ENCODE measurements around the gene KRTAP5-6.
"Not testable (repeated sequence)": the region's sequence is repeated elsewhere in the genome, so short reads cannot be mapped to it uniquely, and the experiment has no call there.

Gene KRTAP5-6

DNA sequence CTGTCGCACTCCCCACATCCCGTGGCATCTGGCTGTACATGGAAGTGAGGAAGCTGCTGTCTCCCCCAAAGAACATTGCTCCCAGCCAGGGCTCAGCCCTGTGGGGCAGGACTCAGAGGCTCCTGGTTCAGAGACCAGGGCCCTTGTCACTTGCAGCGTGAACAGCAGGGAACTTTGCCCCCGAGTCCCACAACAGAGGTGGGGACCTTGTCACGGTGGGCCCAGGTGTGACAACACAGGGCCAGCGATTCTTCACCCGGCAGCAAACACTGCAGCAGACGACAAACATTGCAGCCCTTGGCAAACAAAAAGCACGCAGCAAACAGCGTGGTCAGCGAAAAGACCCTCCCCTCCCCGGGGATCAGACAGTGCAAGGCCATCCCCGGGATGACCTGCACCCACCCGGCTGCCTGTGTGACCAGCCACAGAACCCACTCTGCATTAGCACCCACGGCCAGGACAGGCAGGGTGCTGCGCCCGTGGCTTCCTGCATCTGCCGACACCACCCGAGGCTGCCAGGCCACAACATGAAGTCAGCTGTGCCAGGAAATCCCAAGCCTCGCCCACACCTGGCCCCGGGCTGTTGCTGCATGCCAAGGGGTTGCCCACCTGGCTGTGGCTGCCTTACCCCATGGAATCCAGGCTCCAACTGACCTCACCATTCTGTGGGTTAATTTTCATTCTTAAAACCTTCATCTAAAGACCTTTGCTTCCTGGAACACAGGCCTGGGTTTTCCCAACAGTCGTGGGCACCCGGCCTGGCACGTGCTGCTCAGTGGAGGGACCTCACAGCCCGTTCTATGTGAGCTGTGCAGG, 35.3 kb upstream of the KRTAP5-6 start:
- DNase-seq = not testable (repeated sequence)

GRCh38 chr11:1662699-1663283, 34.2 kb upstream of the KRTAP5-6 start:
- not testable (repeated sequence) for DNase-seq

DNA sequence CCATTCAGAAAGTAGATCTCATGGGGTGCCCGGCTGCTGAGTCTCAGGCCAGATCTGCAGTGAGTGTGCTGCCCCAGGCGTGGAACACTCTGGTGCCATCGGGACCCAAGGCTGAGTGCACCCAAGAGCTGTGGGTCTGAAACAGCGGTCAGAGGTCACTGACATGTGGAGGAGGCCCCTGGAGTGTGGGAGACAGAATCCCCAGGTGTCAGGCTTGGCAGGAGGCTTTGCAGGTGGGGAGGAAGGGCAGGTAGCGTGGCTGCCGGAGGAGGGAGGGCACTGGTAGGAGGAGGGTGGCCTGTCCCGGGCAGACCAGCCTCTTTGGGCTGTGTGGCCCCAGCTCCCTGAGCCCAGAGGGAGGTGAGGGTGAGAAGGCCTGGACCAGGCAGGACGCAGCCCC, 31.7 kb upstream of the KRTAP5-6 start:
- DNase-seq = no peak

- no peak for DNase-seq
These were observed 29.7 kb upstream of the KRTAP5-6 start for GRCh38 chr11:1667121-1667850.

DNA sequence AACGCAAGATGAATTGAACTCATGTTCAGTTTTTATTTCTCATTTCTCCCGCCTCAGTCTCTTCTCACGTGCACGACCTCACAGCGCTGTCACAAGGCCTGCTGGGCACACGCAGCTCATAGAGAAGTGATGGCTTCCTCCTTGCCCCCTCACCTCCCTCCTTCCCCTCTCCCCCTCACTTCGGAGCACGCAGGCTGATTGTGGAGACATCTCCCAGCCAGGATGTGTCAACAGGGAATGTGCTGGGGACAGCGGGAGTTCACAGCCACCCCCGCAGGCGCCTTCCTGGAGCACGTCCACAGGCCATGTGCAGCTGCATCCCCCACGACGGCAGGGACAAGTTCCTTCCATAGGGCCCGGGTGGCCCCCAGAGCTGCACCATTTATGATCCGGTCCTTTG, 29.1 kb upstream of the KRTAP5-6 start:
- no peak for DNase-seq

DNA sequence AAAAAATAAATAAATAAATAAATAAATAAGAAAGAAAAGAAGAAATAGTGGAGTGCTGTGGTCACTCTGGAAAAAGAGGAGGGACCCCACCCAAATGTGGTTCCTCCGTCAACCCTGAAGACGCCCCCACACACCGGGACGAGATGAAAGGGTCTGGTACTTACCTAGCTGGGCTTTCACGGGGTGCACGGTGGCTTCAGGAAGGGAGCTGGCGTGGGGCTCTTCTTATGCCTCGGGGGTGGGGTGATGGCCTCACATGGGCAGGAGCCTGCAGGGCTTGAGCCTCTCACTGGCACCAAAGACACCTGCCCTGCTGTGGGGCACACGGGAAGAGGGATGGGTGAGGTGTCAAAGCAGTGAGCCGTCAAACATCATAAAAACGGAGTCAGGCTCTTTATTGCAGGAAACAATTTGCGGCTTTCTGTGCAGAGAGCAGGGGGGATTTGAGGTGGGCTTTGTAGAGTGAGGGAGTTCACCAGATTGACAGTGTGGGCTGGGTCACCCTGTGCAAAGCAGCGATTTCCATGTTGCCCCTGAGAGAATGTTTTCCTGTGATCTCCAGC, 28.0 kb upstream of the KRTAP5-6 start:
- no peak for DNase-seq

DNA sequence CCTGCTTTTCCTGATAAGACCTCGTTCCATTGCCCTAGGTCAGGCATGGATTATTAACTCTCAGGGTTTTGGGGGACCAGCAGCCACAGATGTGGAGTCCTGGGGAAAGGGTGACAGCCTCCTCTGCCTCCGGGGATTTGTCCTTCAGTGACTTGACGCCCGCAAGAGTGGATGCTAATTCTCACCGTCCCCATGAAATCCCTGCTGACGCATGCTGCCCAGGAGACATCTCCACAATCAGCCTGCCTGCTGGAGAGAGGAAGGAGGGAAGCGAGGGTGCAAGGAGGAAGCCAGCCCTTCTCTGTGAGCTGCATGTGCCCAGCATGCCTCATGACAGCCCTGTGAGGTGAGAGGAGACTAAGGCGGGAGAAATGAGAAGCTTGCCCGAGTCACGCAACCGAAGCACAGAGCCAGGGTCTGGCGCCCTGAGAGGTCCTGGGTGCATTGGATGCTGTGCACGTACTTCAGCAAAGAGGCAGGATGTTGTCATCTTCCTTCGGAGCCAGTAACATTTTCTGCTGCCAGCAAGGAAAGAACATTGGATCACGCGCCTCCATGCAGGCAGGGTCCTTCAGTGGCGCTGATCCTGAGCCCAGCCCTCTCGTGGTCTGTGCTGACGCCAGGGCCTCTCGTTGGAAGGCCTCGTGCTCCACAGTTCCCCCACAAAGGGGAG, 27.3 kb upstream of the KRTAP5-6 start:
- no peak for DNase-seq

DNA sequence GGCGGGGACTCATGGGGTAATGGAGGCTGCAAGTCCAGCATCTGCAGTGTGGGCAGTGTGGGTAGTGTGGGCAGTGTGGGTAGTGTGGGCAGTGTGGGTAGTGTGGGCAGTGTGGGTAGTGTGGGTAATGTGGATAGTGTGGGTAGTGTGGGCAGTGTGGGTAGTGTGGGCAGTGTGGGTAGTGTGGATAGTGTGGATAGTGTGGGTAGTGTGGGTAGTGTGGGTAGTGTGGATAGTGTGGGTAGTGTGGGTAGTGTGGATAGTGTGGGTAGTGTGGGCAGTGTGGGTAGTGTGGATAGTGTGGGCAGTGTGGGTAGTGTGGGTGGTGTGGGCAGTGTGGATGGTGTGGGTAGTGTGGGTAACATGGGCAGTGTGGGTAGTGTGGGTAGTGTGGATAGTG, 26.5 kb upstream of the KRTAP5-6 start:
- DNase-seq = not testable (repeated sequence)

DNA sequence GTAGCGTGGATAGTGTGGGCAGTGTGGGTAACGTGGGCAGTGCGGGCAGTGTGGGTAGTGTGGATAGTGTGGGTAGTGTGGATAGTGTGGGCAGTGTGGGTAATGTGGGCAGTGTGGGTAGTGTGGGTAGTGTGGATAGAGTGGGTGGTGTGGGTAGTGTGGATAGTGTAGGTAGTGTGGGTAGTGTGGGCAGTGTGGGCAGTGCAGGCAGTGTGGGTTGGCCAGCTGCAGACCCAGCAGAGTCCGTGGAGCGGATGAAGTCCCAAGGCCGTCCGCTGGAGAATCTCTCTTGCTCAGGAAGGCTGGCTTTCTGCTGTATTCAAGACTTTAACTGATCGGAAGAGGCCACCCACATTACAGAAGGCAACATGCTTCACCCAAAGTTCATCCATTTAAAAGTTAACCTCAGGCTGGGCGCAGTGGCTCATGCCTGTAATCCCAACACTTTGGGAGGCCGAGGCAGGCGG, 26.1 kb upstream of the KRTAP5-6 start:
- no peak for DNase-seq

DNA sequence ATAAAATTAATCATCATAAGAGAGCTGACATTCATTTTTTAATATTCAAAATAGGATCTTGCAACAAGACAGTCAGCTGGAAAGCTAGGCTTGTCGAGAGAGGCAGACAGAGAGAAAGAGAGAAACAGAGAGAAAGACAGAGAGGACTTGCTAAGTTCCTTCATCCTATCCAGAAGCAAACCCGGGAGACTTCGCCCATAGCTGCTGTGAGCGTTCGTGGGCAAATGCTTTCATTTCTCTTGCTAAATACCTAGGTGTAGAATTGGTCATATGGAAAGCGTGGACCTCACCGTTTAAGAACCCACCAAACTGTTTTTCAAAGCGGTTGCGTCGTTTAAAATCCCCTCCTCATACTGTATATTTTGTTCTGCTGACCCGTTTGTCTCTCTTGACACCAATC, 25.3 kb upstream of the KRTAP5-6 start:
- DNase-seq = no peak

DNA sequence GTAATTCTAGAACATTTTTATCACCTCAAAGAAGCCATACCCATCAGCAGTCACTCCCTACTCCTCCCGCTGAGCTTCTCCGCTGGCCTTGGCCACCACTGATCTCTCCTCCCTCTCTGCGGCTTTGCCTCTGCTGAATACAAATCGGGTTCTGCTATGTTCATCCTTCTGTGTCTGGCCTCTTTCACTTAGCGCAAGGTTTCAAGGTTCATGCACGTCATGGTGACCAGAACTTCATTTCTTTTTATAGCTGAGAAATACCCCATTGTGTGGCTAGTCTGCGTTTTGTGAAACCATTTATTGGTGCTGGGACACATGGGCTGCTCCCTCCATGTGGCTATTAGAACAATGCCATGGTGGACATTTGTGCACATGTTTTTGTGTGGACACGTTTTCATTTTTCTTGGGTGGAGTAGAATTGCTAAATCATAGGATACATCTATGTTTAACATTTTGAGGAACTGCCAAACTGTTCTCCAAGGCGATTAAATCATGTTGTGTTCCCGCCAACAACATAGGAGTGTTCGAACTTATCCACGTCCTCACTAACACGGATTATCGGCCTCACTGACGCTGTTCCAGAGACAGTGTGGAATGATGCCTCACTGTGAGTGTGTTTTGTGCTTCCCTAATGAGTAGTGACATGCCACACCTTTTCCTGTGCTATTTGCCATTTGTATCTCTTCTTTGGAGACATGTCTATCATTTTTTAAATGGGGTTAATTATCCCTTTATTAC, 24.2 kb upstream of the KRTAP5-6 start:
- DNase-seq = no peak

DNA sequence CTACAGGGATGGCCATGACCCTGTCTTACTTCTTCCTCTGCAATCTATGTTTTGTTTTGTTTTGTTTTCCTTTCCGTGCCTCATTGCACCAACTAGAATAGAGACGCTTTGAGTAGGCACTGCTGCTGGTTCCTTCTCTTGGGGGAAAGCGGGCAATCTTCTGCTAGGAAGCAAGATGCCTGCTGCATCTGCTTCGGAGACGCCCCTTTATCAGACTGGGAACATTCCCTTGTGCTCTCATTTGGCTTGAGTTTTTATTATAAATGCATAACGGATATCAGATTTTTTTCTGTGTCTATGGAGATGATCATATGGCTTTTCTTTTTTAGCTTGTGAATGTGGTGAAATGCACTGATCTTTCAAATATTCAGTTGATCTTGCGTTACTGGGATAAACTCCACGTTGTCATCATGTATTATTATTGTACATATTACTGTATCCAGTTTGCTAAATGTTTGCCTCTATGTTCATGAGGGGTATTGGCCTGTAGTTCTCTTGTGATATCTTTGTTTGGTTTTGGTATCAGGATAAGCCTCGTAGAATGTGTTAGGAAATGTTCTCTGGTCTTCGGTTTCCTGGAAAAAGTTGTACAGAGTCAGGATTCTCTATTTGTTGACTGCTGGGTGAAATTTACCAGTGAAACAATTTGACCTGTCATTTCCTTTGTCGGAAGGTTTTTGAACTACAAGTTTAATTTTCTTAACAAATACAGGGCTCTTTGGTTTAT, 23.4 kb upstream of the KRTAP5-6 start:
- DNase-seq = no peak

DNA sequence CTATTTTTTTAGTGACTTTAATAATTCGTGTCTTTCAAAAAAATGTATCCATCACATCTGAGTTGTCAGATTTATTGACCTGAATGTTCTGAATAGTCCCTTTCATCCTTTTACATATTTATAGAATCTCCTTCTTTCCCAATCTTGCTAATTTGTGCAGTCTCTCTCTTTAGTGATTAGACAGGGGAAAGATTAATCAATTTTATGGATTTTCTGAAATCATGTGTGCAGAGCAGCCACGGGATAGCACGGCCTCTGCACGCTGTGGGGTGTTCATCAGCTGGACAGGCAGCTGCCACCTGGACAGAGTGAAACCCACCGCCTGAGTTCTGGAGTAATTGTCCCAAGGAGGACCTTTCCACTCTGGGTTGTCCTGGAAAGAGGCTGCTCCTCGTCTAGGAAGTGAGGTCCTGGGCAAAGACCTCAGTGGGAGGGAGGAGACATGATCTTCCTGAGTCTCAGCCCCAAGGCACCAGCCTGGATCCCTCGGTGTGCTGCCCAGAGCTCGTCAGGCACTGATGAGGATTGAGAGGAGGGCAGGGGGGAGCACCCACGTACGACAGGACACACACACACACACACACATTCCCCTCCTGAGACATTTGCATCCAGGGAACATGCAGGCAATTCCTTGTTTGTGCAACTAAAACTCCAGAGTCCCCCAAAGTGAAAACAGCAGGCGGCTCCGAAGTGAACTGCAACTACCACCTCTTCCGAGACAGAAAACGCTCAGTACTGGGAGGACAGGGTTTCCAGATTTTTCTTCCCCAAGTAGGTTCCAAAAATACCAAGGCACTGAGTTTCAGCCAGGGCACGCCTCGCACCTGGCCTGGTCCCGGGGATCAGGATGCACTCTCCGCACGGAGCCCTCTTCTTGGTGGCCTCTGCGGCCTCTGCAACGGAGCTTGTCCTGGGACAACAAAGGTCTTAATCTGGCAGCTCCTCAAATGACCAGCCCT, 22.5 kb upstream of the KRTAP5-6 start:
- no peak for DNase-seq

DNA sequence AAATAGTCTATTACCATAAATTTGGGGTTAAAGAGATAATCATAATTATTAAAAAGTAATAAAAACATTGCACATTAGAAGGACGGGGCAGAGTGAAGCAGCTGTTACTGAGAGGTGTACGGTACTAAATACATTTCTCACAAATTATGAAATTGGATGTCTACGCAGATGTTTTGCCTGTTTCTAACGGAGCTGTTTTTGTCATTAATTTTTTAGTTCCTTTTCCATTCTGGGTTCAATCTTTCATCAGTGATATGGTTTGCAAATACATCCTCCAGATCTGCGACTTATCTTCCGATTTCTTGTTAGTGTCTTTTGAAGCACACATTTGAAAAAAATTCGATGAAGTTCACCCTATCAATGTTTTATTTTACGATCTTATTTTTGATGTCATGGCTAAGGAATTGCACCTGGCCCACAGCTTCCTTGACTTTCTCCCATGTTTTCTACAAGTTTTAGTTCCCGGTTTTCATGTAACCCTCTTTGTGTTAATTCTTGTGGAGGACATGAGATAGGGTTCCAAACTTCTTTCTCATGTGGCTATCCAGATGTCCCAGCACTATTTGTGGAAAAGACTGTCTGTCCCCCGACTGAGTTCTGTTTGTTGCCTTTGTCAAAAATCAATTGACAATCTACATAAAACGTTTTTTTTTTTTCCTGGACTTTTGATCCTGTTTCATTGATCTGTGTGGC, 21.3 kb upstream of the KRTAP5-6 start:
- DNase-seq = no peak

DNA sequence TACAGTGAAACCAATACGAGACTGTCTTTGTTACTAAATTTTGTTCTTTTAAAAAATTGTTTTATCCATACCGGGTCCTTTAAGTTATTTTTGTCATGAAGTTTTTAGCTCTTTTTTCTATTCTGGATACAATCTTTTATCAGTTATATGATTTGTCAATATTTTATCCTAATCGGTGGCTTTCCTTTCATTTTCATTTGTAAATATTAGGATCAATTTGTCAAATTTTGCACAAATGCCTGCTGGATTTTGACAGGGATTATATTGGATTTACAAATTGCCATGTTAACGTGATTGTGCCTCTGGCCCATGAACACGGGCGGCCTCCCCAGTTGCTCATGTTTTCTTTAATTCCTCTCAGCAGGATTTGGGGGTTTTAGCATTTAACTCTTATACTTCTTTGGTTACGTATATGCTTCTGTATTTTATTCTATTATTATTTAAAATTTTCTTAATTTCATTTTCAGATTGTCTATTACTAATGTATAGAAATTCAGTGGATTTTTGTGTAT, 20.7 kb upstream of the KRTAP5-6 start:
- no peak for DNase-seq

DNA sequence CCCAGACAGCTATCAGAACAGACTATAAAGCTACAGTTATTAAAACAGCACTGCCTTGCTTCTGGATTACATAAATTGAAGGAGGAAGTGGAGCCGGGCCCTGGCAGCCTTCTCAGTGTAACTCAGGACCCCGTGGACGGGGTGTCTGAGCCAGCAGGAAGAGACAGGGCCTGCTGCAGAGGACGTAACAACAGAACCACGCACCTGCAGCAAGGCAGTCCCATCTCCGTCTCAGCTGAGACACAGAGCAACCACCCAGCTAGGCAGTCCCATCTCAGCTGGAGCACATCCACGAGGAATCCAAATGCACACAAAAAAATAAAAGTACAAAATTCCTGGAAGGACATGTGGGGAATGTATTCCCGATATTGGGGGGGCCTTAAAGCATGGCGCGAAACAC, 17.1 kb upstream of the KRTAP5-6 start:
- DNase-seq = no peak

DNA sequence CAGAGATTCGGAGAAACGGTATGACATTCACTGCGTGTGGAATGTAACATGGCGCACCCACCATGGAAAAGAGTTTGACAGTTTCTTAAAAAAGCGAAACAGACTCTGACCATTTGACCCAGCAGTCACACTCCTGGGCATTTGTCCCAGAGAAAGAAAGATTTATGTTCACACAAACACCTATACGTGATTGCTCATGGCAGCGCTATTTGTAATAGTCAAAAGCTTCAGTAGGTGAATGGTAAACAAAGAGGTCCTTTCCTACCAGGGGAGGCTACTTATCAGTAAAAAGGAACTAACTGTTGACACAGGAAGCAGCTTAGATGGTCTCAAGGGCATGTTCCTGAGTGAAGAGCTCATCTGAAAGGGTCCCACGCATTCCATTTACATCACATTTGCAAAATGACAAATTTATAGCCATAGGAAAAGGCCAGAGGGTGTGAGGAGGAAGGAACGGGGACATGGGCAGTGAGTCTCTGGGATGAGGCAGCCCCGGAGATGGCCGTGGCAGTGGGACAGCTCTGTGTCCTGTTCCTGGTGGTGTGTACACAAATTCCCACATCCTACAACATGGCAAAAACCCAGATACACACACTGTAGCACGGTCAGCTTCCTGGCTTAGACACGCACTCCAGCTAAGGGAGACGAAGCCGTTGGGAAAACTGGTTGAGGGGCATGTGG, 14.6 kb upstream of the KRTAP5-6 start:
- DNase-seq = no peak

- DNase-seq = not testable (repeated sequence)
These were observed 13.8 kb upstream of the KRTAP5-6 start for GRCh38 chr11:1683216-1683615.
